ENCODE measurements around the gene TMED7. TPM values are rescaled to one million over a fixed set of nuclear protein-coding genes. Genes with fewer than 3 reads are reported as not detected.

The TMED7 gene
- total and polyA plus RNA-seq, 11 donors, result 22.0 to 99.1 (median 76.4) TPM

- Histone ChIP-seq H3K27ac (no peak overlapping the region), H3K9me3 (peaks cover 0 to 4% (median 0%) of the 10 kb centered on the region in 12 donors), H3K27me3 (no peaks in the 10 kb centered on the region), H3K4me3 (no peak overlapping the region), H3K4me1 (peaks cover 0 to 6% (median 0%) of the 10 kb centered on the region in 12 donors), H3K36me3 (peaks cover 0 to 13% (median 9%) of the 10 kb centered on the region in 9 donors)
- TF ChIP-seq, protein P1, sequence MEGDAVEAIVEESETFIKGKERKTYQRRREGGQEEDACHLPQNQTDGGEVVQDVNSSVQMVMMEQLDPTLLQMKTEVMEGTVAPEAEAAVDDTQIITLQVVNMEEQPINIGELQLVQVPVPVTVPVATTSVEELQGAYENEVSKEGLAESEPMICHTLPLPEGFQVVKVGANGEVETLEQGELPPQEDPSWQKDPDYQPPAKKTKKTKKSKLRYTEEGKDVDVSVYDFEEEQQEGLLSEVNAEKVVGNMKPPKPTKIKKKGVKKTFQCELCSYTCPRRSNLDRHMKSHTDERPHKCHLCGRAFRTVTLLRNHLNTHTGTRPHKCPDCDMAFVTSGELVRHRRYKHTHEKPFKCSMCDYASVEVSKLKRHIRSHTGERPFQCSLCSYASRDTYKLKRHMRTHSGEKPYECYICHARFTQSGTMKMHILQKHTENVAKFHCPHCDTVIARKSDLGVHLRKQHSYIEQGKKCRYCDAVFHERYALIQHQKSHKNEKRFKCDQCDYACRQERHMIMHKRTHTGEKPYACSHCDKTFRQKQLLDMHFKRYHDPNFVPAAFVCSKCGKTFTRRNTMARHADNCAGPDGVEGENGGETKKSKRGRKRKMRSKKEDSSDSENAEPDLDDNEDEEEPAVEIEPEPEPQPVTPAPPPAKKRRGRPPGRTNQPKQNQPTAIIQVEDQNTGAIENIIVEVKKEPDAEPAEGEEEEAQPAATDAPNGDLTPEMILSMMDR (IDR thresholded peaks at IDR 0.05), result no peak
- no peak for TF ChIP-seq POLR2A (IDR thresholded peaks at IDR 0.05)
- intact Hi-C loops (cut with DNase I), result loop anchor here in 3 of 10 donors (5.0 to 10.0 kb wide), 3 partner anchors 202 to 485 kb away; no protein-coding TSS in a partner anchor
- ATAC-seq, result no peak
- DNase-seq, result no peak
- WGBS, 4 donors, result 81 to 87% (median 86%) methylated on average over 6 of the region's 6 CpGs
These were observed 46.1 kb downstream of the TMED7 start for GRCh38 chr5:115579747-115580173.

- TF ChIP-seq, protein P1 (IDR thresholded peaks at IDR 0.05), result no peak
- TF ChIP-seq POLR2A (IDR thresholded peaks at IDR 0.05), result no peak
- Histone ChIP-seq H3K27me3 (no peaks in the 10 kb centered on the region), H3K36me3 (peaks cover 0 to 13% (median 9%) of the 10 kb centered on the region in 9 donors), H3K4me1 (peaks cover 0 to 7% (median 0%) of the 10 kb centered on the region in 12 donors), H3K9me3 (peaks cover 0 to 4% (median 0%) of the 10 kb centered on the region in 12 donors), H3K27ac (no peak overlapping the region), H3K4me3 (no peak overlapping the region)
- 74 to 82% (median 76%) methylated on average over 3 of the region's 3 CpGs for WGBS, 4 donors
- DNase-seq (no peak), ATAC-seq (no peak)
- intact Hi-C loops (cut with DNase I), result loop anchor here in 2 of 10 donors (5.0 kb wide), 2 partner anchors 202 to 272 kb away; no protein-coding TSS in a partner anchor
These were observed 46.6 kb downstream of the TMED7 start for GRCh38 chr5:115579216-115579615.

DNA sequence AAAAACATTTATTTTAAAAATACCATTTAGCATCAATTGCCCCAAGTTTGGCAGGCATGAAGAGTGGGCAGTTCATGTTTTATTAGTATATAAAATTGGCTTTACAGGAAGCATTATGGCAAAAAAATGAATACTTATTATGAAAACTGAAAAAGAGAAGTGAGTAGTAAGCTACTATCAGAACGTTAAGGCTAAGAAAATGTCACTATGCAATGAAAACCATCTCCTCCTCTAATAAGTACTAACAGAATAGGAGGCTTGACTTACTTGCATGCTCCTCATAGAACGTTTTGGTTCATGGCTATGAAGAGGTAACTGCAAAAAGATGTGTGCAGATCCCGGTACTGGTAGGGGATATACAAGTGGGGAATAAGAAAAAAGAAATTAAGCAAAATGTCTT, 47.2 kb downstream of the TMED7 start:
- no peaks in the 10 kb centered on the region for H3K27me3 ChIP-seq
- 90 to 93% (median 91%) methylated on average over 3 of the region's 3 CpGs for WGBS, 4 donors
- H3K4me1 ChIP-seq, result peaks cover 0 to 7% (median 0%) of the 10 kb centered on the region in 12 donors
- H3K36me3 ChIP-seq, result peaks cover 0 to 13% (median 9%) of the 10 kb centered on the region in 9 donors
- TF ChIP-seq, protein P1 (IDR thresholded peaks at IDR 0.05), result no peak
- TF ChIP-seq POLR2A (IDR thresholded peaks at IDR 0.05), result no peak
- H3K9me3 ChIP-seq, result peaks cover 0 to 4% (median 0%) of the 10 kb centered on the region in 12 donors
- no peak overlapping the region for H3K4me3 ChIP-seq
- ATAC-seq, result no peak
- intact Hi-C loops (cut with DNase I), result loop anchor here in 2 of 10 donors (5.0 kb wide), 2 partner anchors 201 to 271 kb away; no protein-coding TSS in a partner anchor
- DNase-seq, result no peak
- H3K27ac ChIP-seq, result no peak overlapping the region

- Histone ChIP-seq H3K27ac (no peak overlapping the region), H3K9me3 (peaks cover 0 to 4% (median 0%) of the 10 kb centered on the region in 12 donors), H3K27me3 (no peaks in the 10 kb centered on the region), H3K4me3 (no peak overlapping the region), H3K4me1 (peaks cover 0 to 11% (median 0%) of the 10 kb centered on the region in 12 donors), H3K36me3 (peaks cover 0 to 13% (median 9%) of the 10 kb centered on the region in 9 donors)
- intact Hi-C loops (cut with DNase I), result loop anchor here in 3 of 10 donors (2.0 to 5.0 kb wide), 3 partner anchors 200 to 270 kb away; no protein-coding TSS in a partner anchor
- ATAC-seq (no peak), DNase-seq (no peak)
- 96 to 99% (median 97%) methylated on average over 6 of the region's 6 CpGs for WGBS, 4 donors
- no peak for TF ChIP-seq POLR2A (IDR thresholded peaks at IDR 0.05)
- TF ChIP-seq, protein P1 (IDR thresholded peaks at IDR 0.05), result no peak
These were observed 48.1 kb downstream of the TMED7 start for GRCh38 chr5:115577741-115578140.

Data from heart left ventricle (tissue), 16 donors.